Measurements from ENCODE around the gene FSTL4. TPM values are rescaled to one million over a fixed set of nuclear protein-coding genes. Genes with fewer than 3 reads are reported as not detected.

FSTL4 gene
- total RNA-seq, 1 experiment from 2014 or later: not detected

- H2AFZ ChIP-seq: no peak overlapping the region
- H3K36me3 ChIP-seq (ENCODE audit: low read depth): no peaks in the 10 kb centered on the region
- H3K27me3 ChIP-seq (ENCODE audit: insufficient read depth, low read depth): no peaks in the 10 kb centered on the region
- no peaks in the 10 kb centered on the region for H4K20me1 ChIP-seq (ENCODE audit: insufficient read depth)
- H3K9me2 ChIP-seq (ENCODE audit: insufficient read depth): no peaks in the 10 kb centered on the region
- intact Hi-C loops (cut with micrococcal nuclease; ENCODE audit: unreplicated experiment): no loop called here
- POLR2A ChIA-PET (ENCODE audit: unreplicated experiment): no interaction called here
- TF ChIP-seq, protein P1, sequence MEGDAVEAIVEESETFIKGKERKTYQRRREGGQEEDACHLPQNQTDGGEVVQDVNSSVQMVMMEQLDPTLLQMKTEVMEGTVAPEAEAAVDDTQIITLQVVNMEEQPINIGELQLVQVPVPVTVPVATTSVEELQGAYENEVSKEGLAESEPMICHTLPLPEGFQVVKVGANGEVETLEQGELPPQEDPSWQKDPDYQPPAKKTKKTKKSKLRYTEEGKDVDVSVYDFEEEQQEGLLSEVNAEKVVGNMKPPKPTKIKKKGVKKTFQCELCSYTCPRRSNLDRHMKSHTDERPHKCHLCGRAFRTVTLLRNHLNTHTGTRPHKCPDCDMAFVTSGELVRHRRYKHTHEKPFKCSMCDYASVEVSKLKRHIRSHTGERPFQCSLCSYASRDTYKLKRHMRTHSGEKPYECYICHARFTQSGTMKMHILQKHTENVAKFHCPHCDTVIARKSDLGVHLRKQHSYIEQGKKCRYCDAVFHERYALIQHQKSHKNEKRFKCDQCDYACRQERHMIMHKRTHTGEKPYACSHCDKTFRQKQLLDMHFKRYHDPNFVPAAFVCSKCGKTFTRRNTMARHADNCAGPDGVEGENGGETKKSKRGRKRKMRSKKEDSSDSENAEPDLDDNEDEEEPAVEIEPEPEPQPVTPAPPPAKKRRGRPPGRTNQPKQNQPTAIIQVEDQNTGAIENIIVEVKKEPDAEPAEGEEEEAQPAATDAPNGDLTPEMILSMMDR (conservative IDR thresholded peaks at IDR 0.05): no peak
- TF ChIP-seq EZH2 (IDR thresholded peaks at IDR 0.05; ENCODE audit: low read depth): no peak
- H3F3A ChIP-seq (ENCODE audit: insufficient read depth, low read depth): peaks cover 6% of the 10 kb centered on the region; the same call in 1 of the 2 replicates
- no peaks in the 10 kb centered on the region for H3K79me2 ChIP-seq (ENCODE audit: low read depth)
- no peak overlapping the region for H3K27ac ChIP-seq
- H3K9me3 ChIP-seq (ENCODE audit: insufficient read depth, low read depth): no peaks in the 10 kb centered on the region
- no TSS peak for BruUV-seq (replicated peaks)
- DNase-seq: no peak
- H3K4me2 ChIP-seq: no peak overlapping the region
- H3K4me3 ChIP-seq: no peak overlapping the region
- peaks cover 13% of the 10 kb centered on the region for H3K4me1 ChIP-seq (replicated peaks; ENCODE audit: insufficient read depth)
- CTCF ChIA-PET: no interaction called here
Measured at GRCh38 chr5:133253070-133253469, 359.3 kb downstream of the FSTL4 start.

GRCh38 chr5:133252133-133252480 lies 360.2 kb downstream of the FSTL4 start:
- no TSS peak for BruUV-seq (replicated peaks)
- Histone ChIP-seq H3K9me3 (ENCODE audit: insufficient read depth, low read depth) (no peaks in the 10 kb centered on the region), H3K27me3 (ENCODE audit: insufficient read depth, low read depth) (no peaks in the 10 kb centered on the region), H3K4me3 (no peak overlapping the region), H3F3A (ENCODE audit: insufficient read depth, low read depth) (peaks cover 6% of the 10 kb centered on the region; the same call in 1 of the 2 replicates), H3K9me2 (ENCODE audit: insufficient read depth) (no peaks in the 10 kb centered on the region), H3K36me3 (ENCODE audit: low read depth) (no peaks in the 10 kb centered on the region), H3K79me2 (ENCODE audit: low read depth) (no peaks in the 10 kb centered on the region), H3K27ac (no peak overlapping the region), H3K4me1 (replicated peaks; ENCODE audit: insufficient read depth) (peaks cover 13% of the 10 kb centered on the region), H4K20me1 (ENCODE audit: insufficient read depth) (no peaks in the 10 kb centered on the region), H3K4me2 (no peak overlapping the region), H2AFZ (no peak overlapping the region)
- DNase-seq: no peak
- ChIA-PET POLR2A (ENCODE audit: unreplicated experiment) (no interaction called here), CTCF (no interaction called here)
- no peak for TF ChIP-seq EZH2 (IDR thresholded peaks at IDR 0.05; ENCODE audit: low read depth)
- TF ChIP-seq, protein P1 (conservative IDR thresholded peaks at IDR 0.05): no peak
- intact Hi-C loops (cut with micrococcal nuclease; ENCODE audit: unreplicated experiment): no loop called here

DNA sequence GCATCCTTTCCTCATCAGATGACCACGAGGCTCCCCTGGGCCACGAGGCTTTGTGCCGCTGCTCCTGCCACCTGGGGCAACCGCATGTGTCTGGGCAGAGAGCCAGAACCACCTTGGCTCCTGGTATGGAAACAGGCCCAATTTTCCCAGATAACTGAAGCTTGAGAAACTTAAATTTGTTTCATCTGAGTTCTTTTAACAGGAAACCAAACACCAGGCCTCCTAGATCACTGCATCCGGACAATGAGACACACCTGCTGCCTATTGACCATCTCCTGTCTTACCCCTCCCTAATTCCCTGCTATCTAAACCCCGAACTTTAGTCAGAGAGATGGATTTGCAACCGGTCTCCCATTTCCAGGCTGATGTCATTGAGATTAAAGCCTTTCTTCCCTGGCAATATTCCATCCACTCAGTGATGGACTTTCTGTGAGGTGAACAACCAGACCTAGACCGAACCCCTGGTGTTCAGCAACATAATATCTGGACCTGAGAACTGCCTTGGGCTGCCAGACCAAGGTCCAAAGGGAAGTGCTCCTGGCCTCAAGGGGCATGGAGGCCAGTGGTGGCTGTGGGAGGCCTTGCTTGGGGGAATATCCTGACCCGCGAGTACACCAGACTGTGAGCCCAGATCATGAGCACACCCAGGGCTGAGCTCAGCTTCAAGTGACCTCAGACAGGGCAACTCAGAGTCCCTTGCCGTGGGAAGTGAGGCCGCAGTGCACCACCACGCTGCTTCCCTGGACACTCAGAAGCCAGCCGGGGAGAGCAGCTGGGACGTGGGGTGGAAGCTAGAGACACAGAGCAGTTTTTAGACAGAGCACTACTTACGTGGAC lies 360.8 kb downstream of the FSTL4 start:
- no peak overlapping the region for H3K27ac ChIP-seq
- no TSS peak for BruUV-seq (replicated peaks)
- no peaks in the 10 kb centered on the region for H4K20me1 ChIP-seq (ENCODE audit: insufficient read depth)
- no peak overlapping the region for H3K4me2 ChIP-seq
- no peaks in the 10 kb centered on the region for H3K27me3 ChIP-seq (ENCODE audit: insufficient read depth, low read depth)
- H3K79me2 ChIP-seq (ENCODE audit: low read depth): no peaks in the 10 kb centered on the region
- DNase-seq: peak; percentile 30 to 54
- no peak overlapping the region for H3K4me3 ChIP-seq
- H3K4me1 ChIP-seq (replicated peaks; ENCODE audit: insufficient read depth): peaks cover 13% of the 10 kb centered on the region
- ChIA-PET POLR2A (ENCODE audit: unreplicated experiment) (no interaction called here), CTCF (no interaction called here)
- H3K9me3 ChIP-seq (ENCODE audit: insufficient read depth, low read depth): no peaks in the 10 kb centered on the region
- intact Hi-C loops (cut with micrococcal nuclease; ENCODE audit: unreplicated experiment): no loop called here
- H3K9me2 ChIP-seq (ENCODE audit: insufficient read depth): no peaks in the 10 kb centered on the region
- H3K36me3 ChIP-seq (ENCODE audit: low read depth): no peaks in the 10 kb centered on the region
- no peak for TF ChIP-seq EZH2 (IDR thresholded peaks at IDR 0.05; ENCODE audit: low read depth)
- TF ChIP-seq, protein P1 (conservative IDR thresholded peaks at IDR 0.05): no peak
- H3F3A ChIP-seq (ENCODE audit: insufficient read depth, low read depth): peaks cover 6% of the 10 kb centered on the region; the same call in 1 of the 2 replicates
- H2AFZ ChIP-seq: no peak overlapping the region
